Adipose tissue (tissue), 3 donors: ENCODE results near the gene IFITM10. TPM values are rescaled to one million over a fixed set of nuclear protein-coding genes. Genes with fewer than 3 reads are reported as not detected.
"Not testable (repeated sequence)": the region's sequence is repeated elsewhere in the genome, so short reads cannot be mapped to it uniquely, and the experiment has no call there.

Experiments
- H3K27ac ChIP-seq: one replicate; pipeline ENCODE4 v1.5.1; 2013; ENCODE audit warnings: low read depth, low read length
- WGBS, 3 donors: extraction: QIAGEN DNeasy Blood & Tissue Kit; methylation state at CpG; one replicate each; pipeline ENCODE4 v1.1.7; 2013; 5-methylcytosine and 5-hydroxymethylcytosine counted together
- polyA plus RNA-seq, 3 donors: library from polyadenylated mRNA; stranded (reverse); fragments of 200-250 nt; gene quantifications; one replicate each; pipeline ENCODE4 v1.2.3, GENCODE V29; 2013
- donor health status: healthy with polysubstance abuse.
- donor health status: Bipolar disorder and iron deficiency.
- donor health status: healthy.

Gene IFITM10
- polyA plus RNA-seq, 3 donors: 0.16 to 1.3 TPM; not detected in 1

GRCh38 chr11:1690167-1691025 is 60.0 kb downstream of the IFITM10 start:
- WGBS, 3 donors: 70 to 79% (median 78%) methylated on average over 22 of the region's 22 CpGs
- no peak overlapping the region for H3K27ac ChIP-seq

- not testable (repeated sequence) for H3K27ac ChIP-seq
- WGBS, 3 donors: 59 to 69% (median 65%) methylated on average over 25 to 31 of the region's 32 CpGs
Observed at GRCh38 chr11:1689250-1690166, 60.9 kb downstream of the IFITM10 start.

GRCh38 chr11:1688336-1688947 is 62.0 kb downstream of the IFITM10 start:
- WGBS, 3 donors: 63 to 72% (median 64%) methylated on average over 17 to 19 of the region's 19 CpGs
- not testable (repeated sequence) for H3K27ac ChIP-seq

GRCh38 chr11:1686220-1686619 is 64.2 kb downstream of the IFITM10 start:
- WGBS, 3 donors: 76 to 82% (median 77%) methylated on average over 11 to 12 of the region's 15 CpGs
- not testable (repeated sequence) for H3K27ac ChIP-seq

GRCh38 chr11:1684886-1685874 is 65.2 kb downstream of the IFITM10 start:
- H3K27ac ChIP-seq: not testable (repeated sequence)
- 80 to 89% (median 87%) methylated on average over 11 to 14 of the region's 18 CpGs for WGBS, 3 donors

GRCh38 chr11:1683904-1684572 is 66.4 kb downstream of the IFITM10 start:
- not testable (repeated sequence) for H3K27ac ChIP-seq
- 73 to 89% (median 87%) methylated on average over 10 to 13 of the region's 24 CpGs for WGBS, 3 donors

- H3K27ac ChIP-seq: not testable (repeated sequence)
- 79 to 84% (median 84%) methylated on average over 17 to 19 of the region's 19 CpGs for WGBS, 3 donors
Observed at GRCh38 chr11:1683216-1683615, 67.2 kb downstream of the IFITM10 start.

Other genes starting within 250 kb of the IFITM10 start
- 1 to 10 TPM; 4.2 to 7.5 (median 4.3) TPM for gene DUSP8, start 178.3 kb downstream of the IFITM10 start, polyA plus RNA-seq
- not detected for gene KRTAP5-1, start 165.3 kb downstream of the IFITM10 start, polyA plus RNA-seq
- under 1 TPM in 1 of 3 donors, not detected in 2; 0.18 TPM for gene KRTAP5-2, start 152.3 kb downstream of the IFITM10 start, polyA plus RNA-seq
- gene KRTAP5-3, start 142.1 kb downstream of the IFITM10 start, polyA plus RNA-seq: not detected
- gene KRTAP5-4, start 128.5 kb downstream of the IFITM10 start, polyA plus RNA-seq: not detected
- not detected for gene KRTAP5-5, start 120.8 kb downstream of the IFITM10 start, polyA plus RNA-seq
- not detected for gene KRTAP5-6, start 53.4 kb downstream of the IFITM10 start, polyA plus RNA-seq
- 100 to 1,000 TPM; 296 to 496 (median 355) TPM for gene CTSD, start 13.3 kb upstream of the IFITM10 start, polyA plus RNA-seq
- gene SYT8, start 84.4 kb upstream of the IFITM10 start, polyA plus RNA-seq: 1 to 10 TPM in 1 of 3 donors, under 1 TPM in 1, not detected in 1; 0.31 to 7.6 TPM
- 1 to 10 TPM in 2 of 3 donors, not detected in 1; 1.5 to 2.5 TPM for gene TNNI2, start 88.4 kb upstream of the IFITM10 start, polyA plus RNA-seq
- 100 to 1,000 TPM in 1 of 3 donors, 10 to 100 TPM in 1, 1 to 10 TPM in 1; 5.2 to 187 (median 40.4) TPM for gene LSP1, start 102.5 kb upstream of the IFITM10 start, polyA plus RNA-seq
- under 1 TPM; 0.03 to 0.12 (median 0.11) TPM for gene PRR33, start 141.3 kb upstream of the IFITM10 start, polyA plus RNA-seq
- 10 to 100 TPM in 2 of 3 donors, 1 to 10 TPM in 1; 2.2 to 50.0 (median 12.7) TPM for gene TNNT3, start 169.1 kb upstream of the IFITM10 start, polyA plus RNA-seq
- gene MRPL23, start 196.7 kb upstream of the IFITM10 start, polyA plus RNA-seq: 100 to 1,000 TPM in 1 of 3 donors, 10 to 100 TPM in 2; 55.4 to 119 (median 92.8) TPM
- 1,000 to 10,000 TPM in 1 of 3 donors, 100 to 1,000 TPM in 2; 191 to 1,541 (median 405) TPM for gene H19, start 247.2 kb upstream of the IFITM10 start, polyA plus RNA-seq